GM12891 (cell line): Measurements from ENCODE around the gene ACER3.
"Not testable (repeated sequence)": the region's sequence is repeated elsewhere in the genome, so short reads cannot be mapped to it uniquely, and the experiment has no call there.

Experiments
- PAX5 ChIP-seq: IDR thresholded peaks from 2 replicates; pipeline ENCODE4 v1.6.1; 2011; ENCODE audit warnings: low read length, moderate library complexity, mild to moderate bottlenecking; ENCODE audit not compliant: insufficient read depth, severe bottlenecking
- POLR2AphosphoS5 ChIP-seq: IDR thresholded peaks from 2 replicates; pipeline ENCODE4 v1.6.1; 2011; ENCODE audit warnings: low read depth, low read length, control low read depth
- SPI1 ChIP-seq: IDR thresholded peaks from 2 replicates; pipeline ENCODE4 v1.6.1; 2011; ENCODE audit warnings: low read depth, low read length, control low read depth

- not testable (repeated sequence) for TF ChIP-seq SPI1, PAX5, POLR2AphosphoS5
Observed at GRCh38 chr11:76963417-76964168, 102.9 kb downstream of the ACER3 start.
